Activated naive CD4-positive, alpha-beta T cell treated with Interleukin-2 at 50 U/mL for 16 hours (primary cell): ENCODE measurements around the gene LRRN2.
"Not testable (repeated sequence)": the region's sequence is repeated elsewhere in the genome, so short reads cannot be mapped to it uniquely, and the experiment has no call there.

ENCODE experiments used
- DNase-seq: peaks from one replicate; pipeline ENCODE4 v3.0.0-alpha.2; 2020

LRRN2 gene

DNA sequence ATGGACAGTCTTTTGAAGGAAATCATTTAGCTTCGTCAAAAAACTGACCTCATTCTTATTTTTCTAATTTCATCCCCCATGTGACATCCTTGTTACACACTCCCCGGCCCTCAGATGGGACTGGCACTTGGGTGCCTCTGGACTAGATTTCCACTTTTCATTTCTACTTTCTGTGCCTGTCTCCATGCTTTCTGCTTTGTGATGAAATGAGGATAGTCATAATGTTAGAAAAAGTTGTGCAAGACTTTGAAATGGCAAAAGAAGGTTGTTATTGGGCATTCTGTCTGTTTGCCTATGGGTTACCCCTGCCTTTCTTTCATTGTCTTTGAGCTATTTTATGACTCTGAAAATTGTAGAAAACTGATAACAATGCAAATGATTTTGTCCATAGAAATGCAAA lies 114.4 kb downstream of the LRRN2 start:
- no peak for DNase-seq

DNA sequence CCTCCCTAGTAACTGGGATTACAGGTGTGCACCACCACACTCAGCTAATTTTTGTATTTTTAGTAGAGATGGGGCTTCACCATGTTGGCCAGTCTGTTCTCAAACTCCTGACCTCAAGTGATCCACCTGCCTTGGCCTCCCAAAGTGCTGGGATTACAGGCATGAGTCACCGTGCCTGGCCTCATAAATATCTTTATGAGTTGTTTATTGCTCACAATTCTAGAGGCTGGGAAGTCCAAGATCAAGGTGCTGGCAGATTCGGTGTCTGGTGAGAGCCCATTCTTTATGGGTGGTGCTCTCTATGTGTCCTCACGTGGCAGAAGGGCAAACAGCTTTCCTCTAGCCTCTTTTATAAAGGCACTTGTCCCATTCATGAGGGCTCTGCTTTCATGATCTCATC lies 115.5 kb downstream of the LRRN2 start:
- DNase-seq, result not testable (repeated sequence)

DNA sequence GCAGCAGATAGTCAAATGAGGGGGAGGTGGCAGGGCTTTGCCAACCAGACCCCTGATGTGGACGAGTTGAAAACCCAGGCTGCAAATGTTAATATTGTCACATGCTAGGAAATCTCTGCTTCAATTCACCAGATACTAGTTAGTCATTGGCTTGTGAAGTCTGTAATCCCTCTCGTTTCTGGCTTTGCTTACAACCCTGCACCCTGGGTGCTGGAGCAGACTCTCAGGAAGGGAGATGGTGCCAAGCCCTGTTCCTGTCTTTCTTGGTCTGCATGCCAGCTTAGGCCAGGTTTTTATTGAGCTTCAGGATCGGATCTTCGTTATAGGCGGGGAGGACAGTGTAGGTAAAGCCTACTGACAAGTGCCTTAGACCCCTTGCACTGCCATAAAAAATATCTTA lies 116.1 kb downstream of the LRRN2 start:
- no peak for DNase-seq

DNA sequence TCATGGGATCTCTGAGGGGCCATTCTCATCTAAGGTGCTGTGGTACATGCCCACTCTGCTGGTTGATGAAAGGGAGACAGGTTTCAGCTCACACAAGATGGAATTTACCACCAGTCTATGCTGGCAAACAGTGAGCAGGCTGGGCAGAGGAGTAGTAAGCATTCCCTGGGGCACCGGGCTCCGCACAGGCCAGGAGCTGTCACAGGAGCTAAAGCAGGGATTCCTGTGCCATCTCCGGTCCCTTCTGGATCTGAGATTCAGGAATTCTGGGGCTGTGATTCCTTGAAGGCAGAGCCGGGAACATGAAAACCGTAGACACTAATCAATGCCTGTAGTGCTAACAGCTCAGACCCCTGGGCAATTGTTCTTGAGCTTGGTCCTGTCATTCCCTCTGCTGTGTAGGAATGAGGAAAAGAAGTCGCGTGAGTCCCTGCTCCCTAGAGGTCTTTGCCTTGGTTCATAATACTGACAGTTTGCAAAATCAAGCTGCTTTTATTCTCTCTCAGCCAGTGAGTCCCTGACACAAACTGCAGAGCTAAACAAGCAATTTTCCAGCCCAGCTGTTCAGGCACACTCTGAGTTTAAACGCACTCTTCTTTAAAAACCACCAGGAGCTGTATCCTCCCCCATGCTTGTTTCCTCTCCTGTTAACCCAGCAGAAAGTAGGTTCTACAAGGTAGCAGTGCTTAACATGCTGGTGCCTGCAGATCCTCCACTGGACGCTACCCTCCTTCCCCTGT lies 116.8 kb downstream of the LRRN2 start:
- DNase-seq, result no peak
